ENCODE measurements around the gene CLCNKA.
"Not testable (repeated sequence)": the region's sequence is repeated elsewhere in the genome, so short reads cannot be mapped to it uniquely, and the experiment has no call there.

CLCNKA gene

GRCh38 chr1:15975805-15976680 lies 45.8 kb upstream of the CLCNKA start, which contains the start of gene ZBTB17:
Gene ZBTB17, minus strand, starts transcription at chr1:15976101. Its CDS starts 27,606 bp downstream, at chr1:15948495.
- intact Hi-C loops (cut with DNase I; ENCODE audit: low total_unique reads): no loop called here
- peak; percentile 92 to 95 for DNase-seq
- TF ChIP-seq CTCF (IDR thresholded peaks at IDR 0.05): no peak
- Histone ChIP-seq H3K27ac (peak within 1 kb of the TSS; percentile 71 to 83), H3K4me1 (peaks cover 0 to 29% (median 17%) of the 10 kb centered on the region in 4 donors), H3K27me3 (no peaks in the 10 kb centered on the region), H3K9me3 (no peaks in the 10 kb centered on the region), H3K4me3 (peak within 1 kb of the TSS; percentile 70 to 97), H3K36me3 (peaks cover 0 to 18% (median 15%) of the 10 kb centered on the region in 3 donors)

GRCh38 chr1:15977947-15978346 lies 43.9 kb upstream of the CLCNKA start:
- H3K27ac ChIP-seq; DNase-seq; H3K9me3 ChIP-seq; H3K27me3 ChIP-seq; H3K4me3 ChIP-seq; intact Hi-C loops (cut with DNase I; ENCODE audit: low total_unique reads); H3K36me3 ChIP-seq: not testable (repeated sequence)
- H3K4me1 ChIP-seq: peaks cover 0 to 28% (median 17%) of the 10 kb centered on the region in 4 donors

GRCh38 chr1:15981679-15982078 lies 40.2 kb upstream of the CLCNKA start:
- Histone ChIP-seq H3K27ac (no peak overlapping the region), H3K27me3 (no peaks in the 10 kb centered on the region), H3K4me1 (no peaks in the 10 kb centered on the region), H3K9me3 (no peaks in the 10 kb centered on the region), H3K36me3 (no peaks in the 10 kb centered on the region), H3K4me3 (no peak overlapping the region)
- TF ChIP-seq CTCF (IDR thresholded peaks at IDR 0.05): no peak
- intact Hi-C loops (cut with DNase I; ENCODE audit: low total_unique reads): no loop called here
- no peak for DNase-seq

- intact Hi-C loops (cut with DNase I; ENCODE audit: low total_unique reads): no loop called here
- Histone ChIP-seq H3K36me3 (no peaks in the 10 kb centered on the region), H3K27ac (no peak overlapping the region), H3K4me3 (no peak overlapping the region), H3K27me3 (no peaks in the 10 kb centered on the region), H3K4me1 (no peaks in the 10 kb centered on the region), H3K9me3 (no peaks in the 10 kb centered on the region)
- DNase-seq: no peak
- no peak for TF ChIP-seq CTCF (IDR thresholded peaks at IDR 0.05)
Measured at GRCh38 chr1:15983275-15983674, 38.6 kb upstream of the CLCNKA start.

- Histone ChIP-seq H3K4me1 (no peaks in the 10 kb centered on the region), H3K9me3 (no peaks in the 10 kb centered on the region), H3K27me3 (no peaks in the 10 kb centered on the region), H3K27ac (no peak overlapping the region), H3K36me3 (no peaks in the 10 kb centered on the region), H3K4me3 (no peak overlapping the region)
- intact Hi-C loops (cut with DNase I; ENCODE audit: low total_unique reads): no loop called here
- no peak for DNase-seq
- no peak for TF ChIP-seq CTCF (IDR thresholded peaks at IDR 0.05)
Measured at GRCh38 chr1:15985611-15986297, 36.1 kb upstream of the CLCNKA start.
